Gastroesophageal sphincter (tissue), 4 donors: Measurements from ENCODE around the gene CCDC88C. TPM values are rescaled to one million over a fixed set of nuclear protein-coding genes. Genes with fewer than 3 reads are reported as not detected.
A peak's percentile ranks its signal among the peaks of the same experiment; 100 is the strongest.

ENCODE experiments used
- ATAC-seq: fragments of 150-250 bp; one replicate; pipeline ENCODE4 v1.9.1; 2016; ENCODE audit warnings: mild to moderate bottlenecking, moderate library complexity
- H3K27ac ChIP-seq, 4 donors: fragments of 200-600 bp; sonication (generic) in 3 of 4; 1 replicate in 3 of 4; 2 replicates in 1 of 4; pipeline ENCODE4 v1.5.1; 2016 to 2019
- H3K27me3 ChIP-seq: fragments of 200-600 bp; sonication (generic); one replicate; pipeline ENCODE4 v1.5.1; 2019
- H3K36me3 ChIP-seq, 2 donors: fragments of 200-600 bp; sonication (generic); one replicate each; pipeline ENCODE4 v1.5.1; 2019; ENCODE audit warnings: control low read depth in 1 of 2
- H3K4me1 ChIP-seq, 3 donors: fragments of 200-600 bp; sonication (generic); 1 replicate in 2 of 3; 2 replicates in 1 of 3; pipeline ENCODE4 v1.5.1; 2016 to 2019; ENCODE audit warnings: control low read depth in 2 of 3
- H3K4me3 ChIP-seq, 2 donors: fragments of 200-600 bp; sonication (generic); one replicate each; pipeline ENCODE4 v1.5.1; 2019; ENCODE audit warnings: mild to moderate bottlenecking in 1 of 2, moderate library complexity in 1 of 2
- H3K9me3 ChIP-seq, 3 donors: fragments of 200-600 bp; sonication (generic); one replicate each; pipeline ENCODE4 v1.5.1; 2017 to 2019; ENCODE audit warnings: control low read depth in 2 of 3
- EP300 ChIP-seq: sonication (generic); formaldehyde crosslinking; IDR thresholded peaks from one replicate; pipeline ENCODE4 v1.6.1; 2017; ENCODE audit warnings: antibody characterized with exemption, mild to moderate bottlenecking
- POLR2A ChIP-seq, 2 donors: fragments of 450-650 bp; IDR thresholded peaks; one replicate each; pipeline ENCODE4 v1.6.1; 2017; ENCODE audit warnings: antibody characterized with exemption in 2 of 2, mild to moderate bottlenecking in 2 of 2, moderate library complexity in 1 of 2
- POLR2AphosphoS5 ChIP-seq: sonication (generic); formaldehyde crosslinking; IDR thresholded peaks from one replicate; pipeline ENCODE4 v1.6.1; 2017; ENCODE audit warnings: antibody characterized with exemption
- WGBS, 2 donors: methylation state at CpG; one replicate each; pipeline ENCODE4 v1.1.5; 2018; ENCODE audit warnings: low coverage in 1 of 2; 5-methylcytosine and 5-hydroxymethylcytosine counted together
- total RNA-seq, 4 donors: library from RNA; depleted of rRNA; stranded (reverse); fragments of >200 nt; gene quantifications; one replicate each; pipeline ENCODE4 v1.1.0, GENCODE V29; 2016
- TF ChIP-seq, protein P1 (sequence below), 4 experiments: fragments of 200-600 bp in 2 of 4; fragments of 450-650 bp in 2 of 4; sonication (generic) in 1 of 4; IDR thresholded peaks; one replicate each; pipeline ENCODE4 v1.5.1; 2017 to 2019; ENCODE audit warnings: antibody characterized with exemption in 4 of 4, mild to moderate bottlenecking in 2 of 4, moderate library complexity in 2 of 4

The CCDC88C gene
- total RNA-seq, 4 donors from 2014 or later: 2.0 to 10.1 (median 4.9) TPM

GRCh38 chr14:91372671-91373495 is 44.7 kb downstream of the CCDC88C start:
- TF ChIP-seq, protein P1, sequence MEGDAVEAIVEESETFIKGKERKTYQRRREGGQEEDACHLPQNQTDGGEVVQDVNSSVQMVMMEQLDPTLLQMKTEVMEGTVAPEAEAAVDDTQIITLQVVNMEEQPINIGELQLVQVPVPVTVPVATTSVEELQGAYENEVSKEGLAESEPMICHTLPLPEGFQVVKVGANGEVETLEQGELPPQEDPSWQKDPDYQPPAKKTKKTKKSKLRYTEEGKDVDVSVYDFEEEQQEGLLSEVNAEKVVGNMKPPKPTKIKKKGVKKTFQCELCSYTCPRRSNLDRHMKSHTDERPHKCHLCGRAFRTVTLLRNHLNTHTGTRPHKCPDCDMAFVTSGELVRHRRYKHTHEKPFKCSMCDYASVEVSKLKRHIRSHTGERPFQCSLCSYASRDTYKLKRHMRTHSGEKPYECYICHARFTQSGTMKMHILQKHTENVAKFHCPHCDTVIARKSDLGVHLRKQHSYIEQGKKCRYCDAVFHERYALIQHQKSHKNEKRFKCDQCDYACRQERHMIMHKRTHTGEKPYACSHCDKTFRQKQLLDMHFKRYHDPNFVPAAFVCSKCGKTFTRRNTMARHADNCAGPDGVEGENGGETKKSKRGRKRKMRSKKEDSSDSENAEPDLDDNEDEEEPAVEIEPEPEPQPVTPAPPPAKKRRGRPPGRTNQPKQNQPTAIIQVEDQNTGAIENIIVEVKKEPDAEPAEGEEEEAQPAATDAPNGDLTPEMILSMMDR (IDR thresholded peaks at IDR 0.05): no peak
- TF ChIP-seq POLR2AphosphoS5 (no peak), EP300 (no peak), POLR2A (IDR thresholded peaks at IDR 0.05) (no peak)
- H3K4me1 ChIP-seq: peaks cover 0 to 34% (median 5%) of the 10 kb centered on the region in 3 donors
- no peak for ATAC-seq
- no peak overlapping the region for H3K27ac ChIP-seq
- H3K27me3 ChIP-seq: peaks cover 18% of the 10 kb centered on the region
- H3K9me3 ChIP-seq: no peaks in the 10 kb centered on the region
- H3K4me3 ChIP-seq: no peak overlapping the region
- H3K36me3 ChIP-seq: no peaks in the 10 kb centered on the region
- 6 to 74% methylated on average over 2 to 3 of the region's 17 CpGs for WGBS, 2 donors

DNA sequence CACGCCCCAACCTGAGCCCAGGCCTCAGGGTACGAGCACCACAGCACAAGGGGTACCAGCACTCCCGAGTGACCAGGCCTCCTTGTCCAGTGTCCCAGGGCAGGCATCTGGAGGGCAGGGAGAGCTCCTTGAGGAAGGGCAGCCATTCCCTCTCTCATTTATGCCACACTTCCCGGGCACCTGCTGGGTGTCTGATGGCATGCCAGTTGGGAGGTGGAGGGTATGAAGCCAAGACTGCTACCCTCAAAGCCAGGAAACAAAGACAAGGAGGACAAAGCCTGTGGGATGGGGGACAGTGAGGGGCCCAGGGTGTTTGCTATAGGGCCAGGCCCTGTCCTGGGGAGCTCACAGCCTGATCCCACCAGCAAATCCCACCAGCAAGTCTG is 45.6 kb downstream of the CCDC88C start:
- Histone ChIP-seq H3K27me3 (peaks cover 18% of the 10 kb centered on the region), H3K36me3 (no peaks in the 10 kb centered on the region), H3K4me3 (no peak overlapping the region), H3K27ac (no peak overlapping the region), H3K4me1 (peaks cover 0 to 29% (median 5%) of the 10 kb centered on the region in 3 donors), H3K9me3 (no peaks in the 10 kb centered on the region)
- TF ChIP-seq, protein P1 (IDR thresholded peaks at IDR 0.05): no peak
- TF ChIP-seq POLR2A (IDR thresholded peaks at IDR 0.05) (no peak), EP300 (no peak), POLR2AphosphoS5 (no peak)
- no CpG with 5 or more reads among the region's 4 CpGs for WGBS, 2 donors
- ATAC-seq: no peak

DNA sequence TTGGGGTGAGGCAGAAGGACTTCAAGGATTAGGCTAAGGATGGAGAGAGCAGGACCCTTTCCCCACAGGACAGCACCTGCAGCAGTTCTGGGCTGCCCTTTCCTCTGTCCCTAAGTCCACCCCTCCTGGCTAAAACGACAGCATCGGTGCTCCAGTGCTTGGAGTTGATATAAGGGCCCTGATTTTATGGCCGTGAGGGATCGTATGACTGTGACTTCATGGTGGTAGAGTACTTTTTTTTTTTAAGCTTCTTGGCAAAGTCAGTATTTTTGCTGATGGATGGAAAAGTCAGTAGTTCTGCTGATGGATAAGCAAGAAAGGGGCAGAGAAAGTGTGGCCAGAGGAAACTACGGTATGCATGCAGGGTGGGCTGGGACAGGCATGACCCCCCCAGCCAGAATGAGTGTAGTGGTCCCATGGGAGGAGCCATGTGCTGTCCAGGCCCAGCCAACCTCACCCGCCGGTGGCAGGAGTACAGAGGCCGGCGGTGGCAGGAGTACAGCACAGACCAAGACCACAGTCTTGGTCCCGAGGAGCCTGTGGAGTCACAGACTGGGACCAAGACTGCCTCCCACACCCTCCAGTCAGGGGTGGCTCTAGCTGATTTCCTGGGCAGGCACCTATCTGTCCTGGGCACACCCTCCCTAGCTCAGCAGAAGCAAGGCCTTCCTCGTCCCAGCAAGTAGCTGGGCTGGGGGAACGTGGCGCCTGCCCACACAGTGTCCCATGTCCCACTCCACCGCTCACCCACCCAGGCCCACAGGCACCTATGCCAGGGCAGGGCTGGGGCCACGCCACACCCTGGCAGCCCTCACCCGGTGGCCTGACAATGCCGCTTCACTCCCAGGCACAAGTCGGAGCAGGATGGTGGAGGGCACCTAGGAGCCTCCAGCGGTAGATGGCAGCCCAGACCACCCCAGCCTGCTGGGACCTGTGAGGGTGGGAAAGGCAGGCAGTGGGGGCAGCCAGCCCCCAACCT is 46.3 kb downstream of the CCDC88C start:
- Histone ChIP-seq H3K27ac (no peak overlapping the region), H3K36me3 (no peaks in the 10 kb centered on the region), H3K27me3 (peaks cover 18% of the 10 kb centered on the region), H3K4me3 (no peak overlapping the region), H3K4me1 (peaks cover 0 to 25% (median 5%) of the 10 kb centered on the region in 3 donors), H3K9me3 (no peaks in the 10 kb centered on the region)
- TF ChIP-seq POLR2A (IDR thresholded peaks at IDR 0.05) (no peak), POLR2AphosphoS5 (no peak), EP300 (no peak)
- TF ChIP-seq, protein P1 (IDR thresholded peaks at IDR 0.05): no peak
- ATAC-seq: peak; percentile 25
- whole genome bisulfite sequencing, 2 donors: 70 to 80% methylated on average over 3 of the region's 19 CpGs

DNA sequence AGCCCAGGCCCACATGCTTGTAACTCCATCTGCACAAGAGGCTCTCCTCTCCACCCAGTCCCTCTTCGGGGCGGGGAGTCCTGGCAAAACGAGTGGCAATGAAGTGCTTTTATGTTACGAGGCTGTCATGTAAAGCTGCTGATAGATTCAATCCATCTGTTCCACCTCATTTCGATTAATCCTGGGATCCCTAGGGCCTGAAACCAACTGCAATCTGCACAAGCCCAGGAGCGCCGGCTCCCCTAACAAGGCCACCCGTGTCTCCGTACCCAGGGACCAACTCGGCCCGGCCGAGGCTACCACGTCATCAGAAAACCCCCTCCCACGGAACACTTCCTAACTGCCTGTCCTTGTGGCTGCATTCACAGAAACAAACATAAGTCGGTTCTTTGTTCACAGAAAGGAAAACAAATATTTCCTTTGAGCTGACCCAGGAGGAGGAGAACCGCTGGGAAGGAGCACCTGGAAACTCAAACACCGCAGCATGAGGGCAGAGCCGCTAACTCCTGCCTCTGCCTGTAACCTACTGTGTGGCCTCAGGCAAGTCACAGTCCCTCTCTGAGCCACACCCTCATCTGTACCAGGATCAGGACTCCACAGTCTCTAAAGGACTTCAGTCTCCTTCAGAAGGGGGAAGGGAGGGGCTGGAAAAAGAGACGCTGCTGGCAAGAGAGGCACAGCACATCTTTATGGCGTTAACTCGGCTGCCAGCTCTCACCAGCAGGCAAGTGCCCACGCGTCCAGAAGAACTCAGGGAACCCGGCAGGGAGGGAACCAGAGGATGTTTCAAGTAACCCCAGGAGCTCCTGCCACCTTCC is 47.8 kb downstream of the CCDC88C start:
- H3K27ac ChIP-seq: no peak overlapping the region
- ATAC-seq: no peak
- H3K4me1 ChIP-seq: peaks cover 0 to 25% (median 5%) of the 10 kb centered on the region in 3 donors
- no peaks in the 10 kb centered on the region for H3K9me3 ChIP-seq
- H3K36me3 ChIP-seq: no peaks in the 10 kb centered on the region
- H3K27me3 ChIP-seq: peaks cover 18% of the 10 kb centered on the region
- no peak overlapping the region for H3K4me3 ChIP-seq
- WGBS, 2 donors: 53% methylated on average over 6 of the region's 24 CpGs; no CpG with 5 or more reads in 1 of the 2 donors
- no peak for TF ChIP-seq EP300
- no peak for TF ChIP-seq POLR2A (IDR thresholded peaks at IDR 0.05)
- no peak for TF ChIP-seq POLR2AphosphoS5
- TF ChIP-seq, protein P1 (IDR thresholded peaks at IDR 0.05): no peak
